SK-N-MC (cell line): ENCODE measurements around the gene JAK1.

ENCODE experiments used
- FOXP2 ChIP-seq: optimal IDR thresholded peaks from 2 replicates; pipeline ENCODE3; 2011; ENCODE audit warnings: mild to moderate bottlenecking, moderate library complexity; ENCODE audit not compliant: insufficient read depth; ENCODE audit errors: extremely low read length, control extremely low read depth
- POLR2AphosphoS5 ChIP-seq: IDR thresholded peaks from 2 replicates; pipeline ENCODE4 v1.6.1; 2012; ENCODE audit warnings: mild to moderate bottlenecking, low read depth, low read length, borderline replicate concordance

- TF ChIP-seq FOXP2 (no peak), POLR2AphosphoS5 (no peak)
These were observed 31.5 kb downstream of the JAK1 start for GRCh38 chr1:64934878-64935275.
